Transverse colon (tissue), 4 donors: ENCODE measurements around the gene RUVBL2. TPM values are rescaled to one million over a fixed set of nuclear protein-coding genes. Genes with fewer than 3 reads are reported as not detected.
A peak's percentile ranks its signal among the peaks of the same experiment; 100 is the strongest.

Experiments
- DNase-seq: peaks from one replicate; pipeline ENCODE4 v3.0.0-alpha.2; 2019
- H3K27ac ChIP-seq, 4 donors: fragments of 200-600 bp; sonication (generic); 2 replicates each; pipeline ENCODE4 v1.5.1; 2016 to 2018; ENCODE audit warnings: inconsistent platforms in 4 of 4
- H3K27me3 ChIP-seq: fragments of 200-600 bp; sonication (generic); 2 replicates; pipeline ENCODE4 v1.5.1; 2017; ENCODE audit warnings: inconsistent platforms
- H3K36me3 ChIP-seq, 4 donors: fragments of 200-600 bp; sonication (generic); 2 replicates each; pipeline ENCODE4 v1.5.1; 2017 to 2019; ENCODE audit warnings: inconsistent platforms in 4 of 4
- H3K4me1 ChIP-seq, 4 donors: fragments of 200-600 bp; sonication (generic); 2 replicates each; pipeline ENCODE4 v1.5.1; 2017 to 2020; ENCODE audit warnings: inconsistent platforms in 4 of 4
- H3K4me3 ChIP-seq, 4 donors: fragments of 200-600 bp; sonication (generic); 1 replicate in 1 of 4; 2 replicates in 3 of 4; pipeline versions ENCODE4 v1.5.1 to v1.6.1; 2017 to 2019; ENCODE audit warnings: inconsistent platforms in 4 of 4
- H3K9me3 ChIP-seq, 2 donors: fragments of 200-600 bp; sonication (generic); 2 replicates each; pipeline ENCODE4 v1.5.1; 2017 to 2019; ENCODE audit warnings: inconsistent platforms in 2 of 2
- CTCF ChIP-seq, 5 experiments: fragments of 200-600 bp in 3 of 5; fragments of 450-650 bp in 2 of 5; sonication (generic) in 3 of 5; IDR thresholded peaks; 1 replicate in 2 of 5; 2 replicates in 3 of 5; pipeline ENCODE4 v1.5.1; 2016 to 2017; ENCODE audit warnings: antibody characterized with exemption in 5 of 5, inconsistent platforms in 3 of 5, mild to moderate bottlenecking in 2 of 5, moderate library complexity in 1 of 5
- EP300 ChIP-seq: sonication (generic); formaldehyde crosslinking; IDR thresholded peaks from one replicate; pipeline ENCODE4 v1.6.1; 2017; ENCODE audit warnings: antibody characterized with exemption, low read depth
- POLR2A ChIP-seq: fragments of 450-650 bp; IDR thresholded peaks from one replicate; pipeline ENCODE4 v1.6.1; 2016; ENCODE audit warnings: antibody characterized with exemption, mild to moderate bottlenecking, moderate library complexity
- POLR2AphosphoS5 ChIP-seq, 3 donors: sonication (generic); formaldehyde crosslinking; IDR thresholded peaks; one replicate each; pipeline ENCODE4 v1.6.1; 2016; ENCODE audit warnings: antibody characterized with exemption in 3 of 3
- WGBS, 2 donors: methylation state at CpG; one replicate each; pipeline ENCODE4 v1.1.5; 2018; ENCODE audit warnings: low coverage in 1 of 2; 5-methylcytosine and 5-hydroxymethylcytosine counted together
- in situ Hi-C, 4 donors: fragments of 200-750 bp; cut with MboI; loops; one replicate each; pipeline versions ENCODE4 v1.15.0 to v1.15.1; 2017; ENCODE audit warnings: low sequenced_read_pairs in 3 of 4, low pct_ligation_motif_present in 1 of 4, low pct_unique_long_range_greater_than_20kb in 1 of 4
- intact Hi-C: fragments of 100-400 bp; cut with DNase I; formaldehyde crosslinking; loops from one replicate; pipeline ENCODE4 v1.15.1; 2023; ENCODE audit warnings: low total_unique reads
- total RNA-seq, 4 donors: library from RNA; depleted of rRNA; stranded (reverse); fragments of >200 nt; gene quantifications; one replicate each; pipeline ENCODE4 v1.1.0, GENCODE V29; 2016

RUVBL2 gene
- total RNA-seq, 4 donors from 2014 or later: 48.6 to 66.9 (median 59.4) TPM

GRCh38 chr19:49057636-49058234 is 64.0 kb downstream of the RUVBL2 start, which contains the start of gene CGB7:
TSS of gene CGB7 (minus strand) at chr19:49057749. CDS start at chr19:49055375, 2,374 bp downstream.
- peaks cover 65% of the 10 kb centered on the region for H3K27me3 ChIP-seq
- 13% methylated on average over 32 of the region's 38 CpGs; no CpG with 5 or more reads in 1 of the 2 donors for WGBS, 2 donors
- in situ Hi-C loops: no loop called here
- no peak within 1 kb of the TSS for H3K27ac ChIP-seq
- TF ChIP-seq POLR2AphosphoS5 (IDR thresholded peaks at IDR 0.05) (no peak), CTCF (IDR thresholded peaks at IDR 0.05) (no peak), EP300 (no peak), POLR2A (no peak)
- DNase-seq: peak; percentile 79
- peak within 1 kb of the TSS; percentile 9 to 52 (median 38) for H3K4me3 ChIP-seq
- H3K36me3 ChIP-seq: no peaks in the 10 kb centered on the region
- intact Hi-C loops: no loop called here
- peaks cover 9 to 25% (median 18%) of the 10 kb centered on the region in 4 donors for H3K4me1 ChIP-seq
- no peaks in the 10 kb centered on the region for H3K9me3 ChIP-seq

GRCh38 chr19:49058562-49058961 is 64.9 kb downstream of the RUVBL2 start:
- Histone ChIP-seq H3K4me3 (no peak overlapping the region), H3K4me1 (peaks cover 9 to 25% (median 18%) of the 10 kb centered on the region in 4 donors), H3K27ac (no peak overlapping the region), H3K9me3 (no peaks in the 10 kb centered on the region), H3K27me3 (peaks cover 73% of the 10 kb centered on the region), H3K36me3 (no peaks in the 10 kb centered on the region)
- in situ Hi-C loops (no loop called here), intact Hi-C loops (no loop called here)
- 36 to 55% methylated on average over 6 to 10 of the region's 10 CpGs for WGBS, 2 donors
- DNase-seq: no peak
- TF ChIP-seq CTCF (IDR thresholded peaks at IDR 0.05) (no peak), EP300 (no peak), POLR2A (no peak), POLR2AphosphoS5 (IDR thresholded peaks at IDR 0.05) (no peak)

GRCh38 chr19:49059053-49059452 is 65.4 kb downstream of the RUVBL2 start:
- in situ Hi-C loops: no loop called here
- H3K27ac ChIP-seq: no peak overlapping the region
- no peaks in the 10 kb centered on the region for H3K36me3 ChIP-seq
- peaks cover 78% of the 10 kb centered on the region for H3K27me3 ChIP-seq
- H3K4me1 ChIP-seq: peaks cover 9 to 25% (median 18%) of the 10 kb centered on the region in 4 donors
- no peak for DNase-seq
- intact Hi-C loops: no loop called here
- TF ChIP-seq EP300: no peak
- 54 to 64% methylated on average over 4 to 9 of the region's 9 CpGs for WGBS, 2 donors
- no peaks in the 10 kb centered on the region for H3K9me3 ChIP-seq
- H3K4me3 ChIP-seq: no peak overlapping the region

- no peak for DNase-seq
- TF ChIP-seq POLR2AphosphoS5 (IDR thresholded peaks at IDR 0.05) (no peak), EP300 (no peak), CTCF (IDR thresholded peaks at IDR 0.05) (no peak), POLR2A (no peak)
- in situ Hi-C loops (no loop called here), intact Hi-C loops (no loop called here)
- Histone ChIP-seq H3K9me3 (no peaks in the 10 kb centered on the region), H3K27ac (no peak overlapping the region), H3K36me3 (no peaks in the 10 kb centered on the region), H3K4me3 (no peak overlapping the region), H3K27me3 (peaks cover 97% of the 10 kb centered on the region), H3K4me1 (peaks cover 9 to 32% (median 25%) of the 10 kb centered on the region in 4 donors)
- WGBS, 2 donors: 83 to 100% methylated on average over 1 to 2 of the region's 2 CpGs
Measured at GRCh38 chr19:49061000-49061399, 67.3 kb downstream of the RUVBL2 start.

- intact Hi-C loops: no loop called here
Measured at GRCh38 chr19:49061445-49061844, 67.8 kb downstream of the RUVBL2 start.

More at GRCh38 chr19:49061445-49061844, 67.8 kb downstream of the RUVBL2 start:
- H3K9me3 ChIP-seq: no peaks in the 10 kb centered on the region
- in situ Hi-C loops: no loop called here
- no peak overlapping the region for H3K4me3 ChIP-seq
- H3K36me3 ChIP-seq: no peaks in the 10 kb centered on the region
- H3K4me1 ChIP-seq: peaks cover 9 to 28% (median 23%) of the 10 kb centered on the region in 4 donors
- peaks cover 99% of the 10 kb centered on the region for H3K27me3 ChIP-seq
- no peak overlapping the region for H3K27ac ChIP-seq
- no peak for DNase-seq
- TF ChIP-seq POLR2A: no peak
- TF ChIP-seq CTCF (IDR thresholded peaks at IDR 0.05): no peak
- no peak for TF ChIP-seq POLR2AphosphoS5 (IDR thresholded peaks at IDR 0.05)
- no peak for TF ChIP-seq EP300
- 53 to 77% methylated on average over 6 to 25 of the region's 25 CpGs for WGBS, 2 donors
